Aorta (tissue), 5 donors: ENCODE results near the gene RBM20. TPM values are rescaled to one million over a fixed set of nuclear protein-coding genes. Genes with fewer than 3 reads are reported as not detected.
A peak's percentile ranks its signal among the peaks of the same experiment; 100 is the strongest.
"Not testable (repeated sequence)": the region's sequence is repeated elsewhere in the genome, so short reads cannot be mapped to it uniquely, and the experiment has no call there.

Experiments used
- ATAC-seq: fragments of 200-7000 bp; cut with Tn5 transposase; one replicate; pipeline ENCODE4 v1.9.1; 2022; ENCODE audit warnings: moderate library complexity; ENCODE audit not compliant: low FRiP score
- DNase-seq, 2 donors: peaks; one replicate each; pipeline ENCODE4 v3.0.0-alpha.2; 2020
- H3K27ac ChIP-seq, 2 donors: one replicate each; pipeline ENCODE4 v1.5.1; 2013; ENCODE audit warnings: low read length in 2 of 2, mild to moderate bottlenecking in 2 of 2, moderate library complexity in 2 of 2, control low read depth in 1 of 2, inconsistent platforms in 1 of 2, low read depth in 1 of 2
- H3K27me3 ChIP-seq, 2 donors: one replicate each; pipeline ENCODE4 v1.6.1; 2013; ENCODE audit warnings: control low read depth in 1 of 2, low read length in 1 of 2, mild to moderate bottlenecking in 1 of 2, moderate library complexity in 1 of 2; ENCODE audit not compliant: insufficient read depth in 2 of 2, control insufficient read depth in 1 of 2
- H3K36me3 ChIP-seq, 2 donors: one replicate each; pipeline ENCODE4 v1.6.1; 2013; ENCODE audit warnings: control low read depth in 1 of 2, low read length in 1 of 2, mild to moderate bottlenecking in 1 of 2; ENCODE audit not compliant: insufficient read depth in 2 of 2, control insufficient read depth in 1 of 2
- H3K4me1 ChIP-seq, 2 donors: one replicate each; pipeline ENCODE4 v1.6.1; 2013; ENCODE audit warnings: low read length in 2 of 2, control low read depth in 1 of 2, mild to moderate bottlenecking in 1 of 2, moderate library complexity in 1 of 2; ENCODE audit not compliant: insufficient read depth in 2 of 2, control insufficient read depth in 1 of 2
- H3K4me3 ChIP-seq, 2 donors: one replicate each; pipeline ENCODE4 v1.5.1; 2013; ENCODE audit warnings: low read length in 2 of 2, control low read depth in 1 of 2, mild to moderate bottlenecking in 1 of 2
- H3K9me3 ChIP-seq: one replicate; pipeline ENCODE4 v1.6.1; 2013; ENCODE audit warnings: mild to moderate bottlenecking, low read length; ENCODE audit not compliant: control insufficient read depth
- WGBS, 2 donors: extraction: QIAGEN DNeasy Blood & Tissue Kit; methylation state at CpG; one replicate each; pipeline ENCODE4 v1.1.7; 2013; 5-methylcytosine and 5-hydroxymethylcytosine counted together
- intact Hi-C, 2 donors: fragments of 100-400 bp; cut with DNase I; formaldehyde crosslinking; loops; one replicate each; pipeline versions ENCODE4 v1.14.2 to v1.15.0; 2022
- polyA plus RNA-seq, 2 donors: library from polyadenylated mRNA; stranded (reverse); fragments of 200-250 nt; gene quantifications; one replicate each; pipeline ENCODE4 v1.2.3, GENCODE V29; 2013
- total RNA-seq, 2 donors: library from RNA; stranded (reverse); fragmentation: NEBNext Ultra II Directional; extraction: Animal tissue kit (Norgen Biotek cat#: 25700); gene quantifications; one replicate each; pipeline ENCODE4 v1.2.1, GENCODE V29; 2021
- donor health status: healthy with polysubstance abuse.
- donor health status: Bipolar disorder and iron deficiency.
- donor health status: DM: no; HTN: no; CAD: no.
- donor health status: DM: no; HTN: no; CAD: no.
- donor health status: DM: yes; HTN: yes; CAD: no.

Gene RBM20
- total and polyA plus RNA-seq, 4 donors = 2.9 to 11.2 (median 8.0) TPM

- H3K36me3 ChIP-seq = no peaks in the 10 kb centered on the region
- H3K27ac ChIP-seq = no peak overlapping the region
- intact Hi-C loops = no loop called here
- no peaks in the 10 kb centered on the region for H3K27me3 ChIP-seq
- no peaks in the 10 kb centered on the region for H3K9me3 ChIP-seq
- H3K4me3 ChIP-seq = no peak overlapping the region
- ATAC-seq = no peak
- no peak for DNase-seq
- no peaks in the 10 kb centered on the region for H3K4me1 ChIP-seq
- 92 to 94% methylated on average over 4 of the region's 4 CpGs for WGBS, 2 donors
Observed at GRCh38 chr10:110723224-110723891, 79.2 kb downstream of the RBM20 start.

- no peak for DNase-seq
- Histone ChIP-seq H3K4me3 (no peak overlapping the region), H3K36me3 (no peaks in the 10 kb centered on the region), H3K9me3 (no peaks in the 10 kb centered on the region), H3K27me3 (no peaks in the 10 kb centered on the region), H3K4me1 (no peaks in the 10 kb centered on the region), H3K27ac (no peak overlapping the region)
- 71 to 76% methylated on average over 7 of the region's 7 CpGs for WGBS, 2 donors
- ATAC-seq = no peak
- intact Hi-C loops = no loop called here
Observed at GRCh38 chr10:110724116-110724921, 80.2 kb downstream of the RBM20 start.

GRCh38 chr10:110724937-110725336 lies 80.8 kb downstream of the RBM20 start:
- H3K27me3 ChIP-seq = no peaks in the 10 kb centered on the region
- H3K27ac ChIP-seq = no peak overlapping the region
- ATAC-seq (no peak), DNase-seq (no peak)
- intact Hi-C loops = no loop called here
- WGBS, 2 donors = 55 to 59% methylated on average over 4 of the region's 4 CpGs
- H3K9me3 ChIP-seq = no peaks in the 10 kb centered on the region
- H3K36me3 ChIP-seq = no peaks in the 10 kb centered on the region
- no peaks in the 10 kb centered on the region for H3K4me1 ChIP-seq
- H3K4me3 ChIP-seq = no peak overlapping the region

GRCh38 chr10:110725801-110726630 lies 81.9 kb downstream of the RBM20 start:
- Histone ChIP-seq H3K27me3 (no peaks in the 10 kb centered on the region), H3K4me1 (no peaks in the 10 kb centered on the region), H3K27ac (no peak overlapping the region), H3K4me3 (no peak overlapping the region), H3K36me3 (no peaks in the 10 kb centered on the region), H3K9me3 (no peaks in the 10 kb centered on the region)
- WGBS, 2 donors = 49 to 57% methylated on average over 10 of the region's 10 CpGs
- ATAC-seq (peak; percentile 33), DNase-seq (no peak)
- intact Hi-C loops = no loop called here

GRCh38 chr10:110727785-110728184 lies 83.6 kb downstream of the RBM20 start:
- intact Hi-C loops, H3K9me3 ChIP-seq, H3K4me1 ChIP-seq, H3K36me3 ChIP-seq, ATAC-seq, H3K4me3 ChIP-seq, H3K27ac ChIP-seq, H3K27me3 ChIP-seq, DNase-seq: not testable (repeated sequence)
- WGBS, 2 donors = 92 to 95% methylated on average over 2 of the region's 2 CpGs

- DNase-seq = no peak
- 57 to 58% methylated on average over 11 of the region's 11 CpGs for WGBS, 2 donors
- H3K9me3 ChIP-seq = no peaks in the 10 kb centered on the region
- no peak for ATAC-seq
- H3K4me1 ChIP-seq = no peaks in the 10 kb centered on the region
- no peak overlapping the region for H3K4me3 ChIP-seq
- H3K27me3 ChIP-seq = no peaks in the 10 kb centered on the region
- intact Hi-C loops = loop anchor here in 1 of 2 donors (5.0 kb wide), 1 partner anchor 33 kb away; no protein-coding TSS in a partner anchor
- no peak overlapping the region for H3K27ac ChIP-seq
- H3K36me3 ChIP-seq = no peaks in the 10 kb centered on the region
Observed at GRCh38 chr10:110730345-110731050, 86.4 kb downstream of the RBM20 start.

- intact Hi-C loops = loop anchor here in 1 of 2 donors (5.0 kb wide), 1 partner anchor 36 kb away; no protein-coding TSS in a partner anchor
- peaks cover 0 to 6% of the 10 kb centered on the region in 2 donors for H3K4me1 ChIP-seq
- H3K36me3 ChIP-seq = no peaks in the 10 kb centered on the region
- no peaks in the 10 kb centered on the region for H3K27me3 ChIP-seq
- 13 to 16% methylated on average over 16 of the region's 16 CpGs for WGBS, 2 donors
- DNase-seq (peak in 1 of 2 donors; percentile 61), ATAC-seq (peak; percentile 63)
- H3K9me3 ChIP-seq = no peaks in the 10 kb centered on the region
- peak overlapping the region in 1 of 2 donors; percentile 74 for H3K27ac ChIP-seq
- peak overlapping the region; percentile 78 to 92 for H3K4me3 ChIP-seq
Observed at GRCh38 chr10:110733218-110733952, 89.2 kb downstream of the RBM20 start.
